Measurements from ENCODE around the gene CCDC192. TPM values are rescaled to one million over a fixed set of nuclear protein-coding genes. Genes with fewer than 3 reads are reported as not detected.
"Not testable (repeated sequence)": the region's sequence is repeated elsewhere in the genome, so short reads cannot be mapped to it uniquely, and the experiment has no call there.

CCDC192 gene
- polyA plus RNA-seq, 3 donors = not detected

- H4K20me1 ChIP-seq (ENCODE audit: insufficient read depth, low read length) = no peaks in the 10 kb centered on the region
- no peak for DNase-seq
- WGBS (ENCODE audit: insufficient coverage) = 100% methylated on average over 3 of the region's 6 CpGs
- H3K9me3 Mint-ChIP-seq = peaks cover 4 to 23% (median 8%) of the 10 kb centered on the region in 7 donors
- no peak overlapping the region for H3K4me3 Mint-ChIP-seq
- peaks cover 3 to 5% of the 10 kb centered on the region in 2 donors for H3K9me3 ChIP-seq (replicated peaks in 1 of 2; ENCODE audit: control insufficient read depth in 1 of 2, insufficient read depth in 1 of 2, low read length in 2 of 2)
- TF ChIP-seq, protein P1, sequence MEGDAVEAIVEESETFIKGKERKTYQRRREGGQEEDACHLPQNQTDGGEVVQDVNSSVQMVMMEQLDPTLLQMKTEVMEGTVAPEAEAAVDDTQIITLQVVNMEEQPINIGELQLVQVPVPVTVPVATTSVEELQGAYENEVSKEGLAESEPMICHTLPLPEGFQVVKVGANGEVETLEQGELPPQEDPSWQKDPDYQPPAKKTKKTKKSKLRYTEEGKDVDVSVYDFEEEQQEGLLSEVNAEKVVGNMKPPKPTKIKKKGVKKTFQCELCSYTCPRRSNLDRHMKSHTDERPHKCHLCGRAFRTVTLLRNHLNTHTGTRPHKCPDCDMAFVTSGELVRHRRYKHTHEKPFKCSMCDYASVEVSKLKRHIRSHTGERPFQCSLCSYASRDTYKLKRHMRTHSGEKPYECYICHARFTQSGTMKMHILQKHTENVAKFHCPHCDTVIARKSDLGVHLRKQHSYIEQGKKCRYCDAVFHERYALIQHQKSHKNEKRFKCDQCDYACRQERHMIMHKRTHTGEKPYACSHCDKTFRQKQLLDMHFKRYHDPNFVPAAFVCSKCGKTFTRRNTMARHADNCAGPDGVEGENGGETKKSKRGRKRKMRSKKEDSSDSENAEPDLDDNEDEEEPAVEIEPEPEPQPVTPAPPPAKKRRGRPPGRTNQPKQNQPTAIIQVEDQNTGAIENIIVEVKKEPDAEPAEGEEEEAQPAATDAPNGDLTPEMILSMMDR (IDR thresholded peaks at IDR 0.05) = no peak
- no peaks in the 10 kb centered on the region for H3K4me1 Mint-ChIP-seq
- no peaks in the 10 kb centered on the region for H3K27me3 ChIP-seq (ENCODE audit: control insufficient read depth in 2 of 2, insufficient read depth in 2 of 2, low read length in 2 of 2)
- H3K4me2 ChIP-seq (replicated peaks; ENCODE audit: extremely low read depth, low read length, poor library complexity, severe bottlenecking) = no peak overlapping the region
- intact Hi-C loops (cut with micrococcal nuclease) = no loop called here
- H3K36me3 Mint-ChIP-seq = no peaks in the 10 kb centered on the region
- H3K4me1 ChIP-seq (ENCODE audit: control insufficient read depth in 1 of 2, insufficient read depth in 2 of 2, low read length in 2 of 2) = no peaks in the 10 kb centered on the region
- no peak overlapping the region for H3K9ac ChIP-seq (ENCODE audit: insufficient read depth, low read length, poor library complexity, severe bottlenecking)
- no peak overlapping the region for H3K27ac ChIP-seq (ENCODE audit: low read depth in 1 of 2, low read length in 2 of 2)
- no peak overlapping the region for H3K27ac Mint-ChIP-seq
- no peaks in the 10 kb centered on the region for H3K79me2 ChIP-seq (ENCODE audit: insufficient read depth, low read length)
- no peaks in the 10 kb centered on the region for H3K36me3 ChIP-seq (replicated peaks in 1 of 2; ENCODE audit: control insufficient read depth in 1 of 2, insufficient read depth in 2 of 2, low read length in 2 of 2)
- no peak overlapping the region for H3K4me3 ChIP-seq (replicated peaks in 1 of 3; ENCODE audit: low read depth in 2 of 3, low read length in 3 of 3)
- H3K27me3 Mint-ChIP-seq (ENCODE audit: low read depth in 3 of 3) = peaks cover 0 to 1% (median 0%) of the 10 kb centered on the region in 3 donors
- no peak overlapping the region for H2AFZ ChIP-seq (ENCODE audit: insufficient read depth, low read depth, low read length, poor library complexity, severe bottlenecking)
Observed at GRCh38 chr5:127785098-127785927, 82.1 kb downstream of the CCDC192 start.

GRCh38 chr5:127791439-127791838 lies 88.2 kb downstream of the CCDC192 start:
- no peak for DNase-seq
- Histone ChIP-seq H3K9ac (ENCODE audit: insufficient read depth, low read length, poor library complexity, severe bottlenecking) (no peak overlapping the region), H2AFZ (ENCODE audit: insufficient read depth, low read depth, low read length, poor library complexity, severe bottlenecking) (no peak overlapping the region), H3K27me3 (ENCODE audit: control insufficient read depth in 2 of 2, insufficient read depth in 2 of 2, low read length in 2 of 2) (no peaks in the 10 kb centered on the region), H3K79me2 (ENCODE audit: insufficient read depth, low read length) (no peaks in the 10 kb centered on the region), H3K4me2 (replicated peaks; ENCODE audit: extremely low read depth, low read length, poor library complexity, severe bottlenecking) (no peak overlapping the region), H3K36me3 (replicated peaks in 1 of 2; ENCODE audit: control insufficient read depth in 1 of 2, insufficient read depth in 2 of 2, low read length in 2 of 2) (no peaks in the 10 kb centered on the region), H4K20me1 (ENCODE audit: insufficient read depth, low read length) (no peaks in the 10 kb centered on the region), H3K4me1 (ENCODE audit: control insufficient read depth in 1 of 2, insufficient read depth in 2 of 2, low read length in 2 of 2) (no peaks in the 10 kb centered on the region), H3K9me3 (replicated peaks in 1 of 2; ENCODE audit: control insufficient read depth in 1 of 2, insufficient read depth in 1 of 2, low read length in 2 of 2) (peaks cover 6 to 14% of the 10 kb centered on the region in 2 donors), H3K4me3 (replicated peaks in 1 of 3; ENCODE audit: low read depth in 2 of 3, low read length in 3 of 3) (no peak overlapping the region), H3K27ac (ENCODE audit: low read depth in 1 of 2, low read length in 2 of 2) (no peak overlapping the region)
- Mint-ChIP-seq H3K4me3 (no peak overlapping the region), H3K27ac (no peak overlapping the region), H3K36me3 (no peaks in the 10 kb centered on the region), H3K9me3 (peaks cover 7 to 30% (median 14%) of the 10 kb centered on the region in 7 donors), H3K4me1 (no peaks in the 10 kb centered on the region), H3K27me3 (ENCODE audit: low read depth in 3 of 3) (peaks cover 0 to 1% (median 0%) of the 10 kb centered on the region in 3 donors)
- intact Hi-C loops (cut with micrococcal nuclease) = no loop called here
- TF ChIP-seq, protein P1 (IDR thresholded peaks at IDR 0.05) = no peak
- no CpG with 5 or more reads among the region's 1 CpG for WGBS (ENCODE audit: insufficient coverage)

DNA sequence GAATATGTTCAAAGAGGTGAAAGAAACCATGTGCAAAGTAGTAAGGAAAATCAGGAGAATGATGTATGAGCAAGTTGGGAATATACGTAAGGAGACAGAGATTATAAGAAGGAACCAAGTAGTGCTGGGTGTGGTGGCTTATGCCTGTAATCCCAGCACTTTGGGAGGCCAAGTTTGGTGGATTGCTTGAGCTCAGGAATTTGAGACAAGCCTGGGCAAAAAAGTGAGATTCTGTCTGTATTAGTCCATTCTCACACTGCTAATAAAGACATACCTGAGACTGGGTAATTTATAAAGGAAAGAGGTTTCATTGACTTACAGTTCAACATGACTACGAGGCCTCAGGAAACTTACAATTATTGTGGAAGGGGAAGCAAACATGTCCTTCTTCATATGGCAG lies 88.7 kb downstream of the CCDC192 start:
- 86% methylated on average over 1 of the region's 2 CpGs for WGBS (ENCODE audit: insufficient coverage)
- H3K4me1 Mint-ChIP-seq; intact Hi-C loops (cut with micrococcal nuclease); H3K27ac ChIP-seq (ENCODE audit: low read depth in 1 of 2, low read length in 2 of 2); H3K4me1 ChIP-seq (ENCODE audit: control insufficient read depth in 1 of 2, insufficient read depth in 2 of 2, low read length in 2 of 2); H3K27me3 Mint-ChIP-seq (ENCODE audit: low read depth in 3 of 3); H4K20me1 ChIP-seq (ENCODE audit: insufficient read depth, low read length); H3K27ac Mint-ChIP-seq; H3K4me2 ChIP-seq (replicated peaks; ENCODE audit: extremely low read depth, low read length, poor library complexity, severe bottlenecking); H3K27me3 ChIP-seq (ENCODE audit: control insufficient read depth in 2 of 2, insufficient read depth in 2 of 2, low read length in 2 of 2); H3K9ac ChIP-seq (ENCODE audit: insufficient read depth, low read length, poor library complexity, severe bottlenecking); H3K4me3 Mint-ChIP-seq; H3K36me3 ChIP-seq (replicated peaks in 1 of 2; ENCODE audit: control insufficient read depth in 1 of 2, insufficient read depth in 2 of 2, low read length in 2 of 2); DNase-seq; H3K4me3 ChIP-seq (replicated peaks in 1 of 3; ENCODE audit: low read depth in 2 of 3, low read length in 3 of 3); H3K79me2 ChIP-seq (ENCODE audit: insufficient read depth, low read length); H3K36me3 Mint-ChIP-seq; H2AFZ ChIP-seq (ENCODE audit: insufficient read depth, low read depth, low read length, poor library complexity, severe bottlenecking): not testable (repeated sequence)
- H3K9me3 Mint-ChIP-seq = peaks cover 7 to 30% (median 14%) of the 10 kb centered on the region in 7 donors
- H3K9me3 ChIP-seq (replicated peaks in 1 of 2; ENCODE audit: control insufficient read depth in 1 of 2, insufficient read depth in 1 of 2, low read length in 2 of 2) = peaks cover 6 to 14% of the 10 kb centered on the region in 2 donors
